ENCODE data around the gene ATXN10.

The ATXN10 gene

DNA sequence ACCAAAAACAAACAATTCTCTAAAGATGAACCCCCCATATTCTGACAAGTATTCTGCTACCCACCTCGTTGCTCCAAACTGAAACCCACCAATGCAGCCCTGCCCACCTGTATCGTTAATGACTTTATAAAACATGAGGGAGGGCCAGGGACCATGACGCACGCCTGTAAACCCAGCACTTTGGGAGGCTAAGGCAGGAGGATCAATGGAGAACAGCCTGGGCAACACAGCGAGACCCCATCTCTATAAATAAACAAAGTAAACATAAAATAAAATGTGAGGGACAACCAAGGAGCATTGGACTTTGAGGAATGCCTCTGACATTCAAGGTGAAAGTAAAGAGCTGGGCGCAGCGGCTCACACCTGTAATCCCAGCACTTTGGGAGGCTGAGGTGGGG lies 39.8 kb upstream of the ATXN10 start:
- DNase-seq (ENCODE audit: low read depth, low spot score) = no peak
- H3K27me3 ChIP-seq (ENCODE audit: control insufficient read depth, insufficient read depth, low read length) = no peaks in the 10 kb centered on the region
- H3K4me1 ChIP-seq (ENCODE audit: control insufficient read depth, insufficient read depth, low read length) = peaks cover 7% of the 10 kb centered on the region
- H3K27ac ChIP-seq (ENCODE audit: low read length) = no peak overlapping the region
- H3K9me3 ChIP-seq (ENCODE audit: control insufficient read depth, insufficient read depth, low read length) = no peaks in the 10 kb centered on the region
- H3K4me3 ChIP-seq (ENCODE audit: low read length) = no peak overlapping the region
- WGBS (ENCODE audit: insufficient coverage, insufficient read length) = no CpG with 5 or more reads among the region's 7 CpGs
- no peaks in the 10 kb centered on the region for H3K36me3 ChIP-seq (ENCODE audit: control insufficient read depth, insufficient read depth, low read length)

DNA sequence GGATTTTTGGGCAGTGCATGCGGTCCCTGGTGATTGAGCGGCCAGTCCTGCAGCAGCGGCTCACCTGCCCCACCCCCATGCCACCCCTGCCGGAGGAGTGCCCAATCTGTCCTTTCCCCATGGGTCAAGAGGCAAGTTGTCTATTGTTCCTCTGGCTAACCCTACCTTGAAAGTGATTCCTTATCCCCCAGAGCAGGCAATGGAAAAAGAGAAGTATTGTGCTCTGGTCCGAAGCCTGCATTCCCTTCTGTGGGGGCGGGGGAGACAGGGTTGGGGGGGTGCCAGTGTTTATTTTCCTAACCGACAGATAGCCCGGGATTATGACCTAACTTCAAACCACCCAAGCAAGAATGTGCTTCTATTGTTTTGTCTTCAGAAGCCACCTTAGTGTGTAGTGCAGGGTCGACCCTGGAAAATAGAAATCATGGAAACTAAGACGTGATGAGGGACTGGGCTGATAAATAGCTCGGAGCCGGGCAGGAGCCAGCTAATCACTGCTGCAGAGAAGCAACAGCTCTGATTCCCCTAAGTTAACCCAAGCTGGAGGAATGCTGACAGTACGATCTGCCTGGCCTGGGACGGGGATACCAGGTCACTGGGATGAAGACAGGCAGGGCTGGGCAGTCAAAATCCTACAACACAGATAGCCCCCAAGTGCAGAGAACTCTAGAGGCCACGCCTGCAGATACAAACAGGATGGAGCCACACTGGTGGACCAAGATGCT lies 38.7 kb upstream of the ATXN10 start:
- no CpG with 5 or more reads among the region's 15 CpGs for WGBS (ENCODE audit: insufficient coverage, insufficient read length)
- no peaks in the 10 kb centered on the region for H3K27me3 ChIP-seq (ENCODE audit: control insufficient read depth, insufficient read depth, low read length)
- H3K9me3 ChIP-seq (ENCODE audit: control insufficient read depth, insufficient read depth, low read length) = no peaks in the 10 kb centered on the region
- DNase-seq (ENCODE audit: low read depth, low spot score) = no peak
- peaks cover 6% of the 10 kb centered on the region for H3K4me1 ChIP-seq (ENCODE audit: control insufficient read depth, insufficient read depth, low read length)
- H3K4me3 ChIP-seq (ENCODE audit: low read length) = no peak overlapping the region
- no peaks in the 10 kb centered on the region for H3K36me3 ChIP-seq (ENCODE audit: control insufficient read depth, insufficient read depth, low read length)
- H3K27ac ChIP-seq (ENCODE audit: low read length) = no peak overlapping the region

DNA sequence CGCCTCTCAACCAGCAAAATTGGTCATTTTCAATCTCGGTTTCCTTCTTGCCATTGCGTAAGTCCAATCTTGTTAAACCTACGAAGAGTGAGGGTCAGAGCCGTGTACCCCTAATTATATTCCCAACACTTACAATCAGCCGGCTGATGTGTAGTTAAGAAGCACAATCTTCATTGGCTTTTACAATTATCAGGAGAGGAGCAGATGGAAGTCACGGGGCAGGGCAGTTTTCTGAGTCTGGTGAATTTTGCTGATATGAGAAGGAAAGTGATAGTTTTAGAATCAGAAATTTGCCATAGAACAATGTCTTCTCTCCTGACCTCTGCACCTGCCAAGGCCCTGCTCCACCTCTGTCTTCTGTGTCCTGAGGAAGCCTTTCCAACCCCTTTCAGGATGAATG lies 35.0 kb upstream of the ATXN10 start:
- Histone ChIP-seq H3K36me3 (ENCODE audit: control insufficient read depth, insufficient read depth, low read length) (no peaks in the 10 kb centered on the region), H3K4me1 (ENCODE audit: control insufficient read depth, insufficient read depth, low read length) (peaks cover 1% of the 10 kb centered on the region), H3K27ac (ENCODE audit: low read length) (no peak overlapping the region), H3K9me3 (ENCODE audit: control insufficient read depth, insufficient read depth, low read length) (no peaks in the 10 kb centered on the region), H3K4me3 (ENCODE audit: low read length) (no peak overlapping the region), H3K27me3 (ENCODE audit: control insufficient read depth, insufficient read depth, low read length) (no peaks in the 10 kb centered on the region)
- WGBS (ENCODE audit: insufficient coverage, insufficient read length) = no CpG with 5 or more reads among the region's 7 CpGs
- DNase-seq (ENCODE audit: low read depth, low spot score) = no peak

DNA sequence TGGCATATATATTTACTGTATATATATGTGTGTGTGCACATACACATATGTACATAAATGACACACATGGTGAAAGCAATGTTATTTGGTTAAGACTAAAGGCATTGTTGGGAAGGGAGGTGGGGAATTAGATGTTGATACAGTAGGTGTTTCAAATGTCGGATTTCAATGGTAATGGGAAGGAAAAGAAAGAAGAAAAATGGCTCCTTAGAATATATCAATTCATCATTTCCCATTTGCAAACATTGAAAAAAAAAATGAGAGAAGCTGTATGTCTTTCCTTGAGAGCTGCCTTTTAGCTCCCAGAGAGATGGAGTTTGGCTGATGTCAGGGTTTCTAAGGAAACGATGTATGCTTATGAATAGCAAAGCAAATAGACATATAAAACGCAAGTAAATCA lies 33.4 kb upstream of the ATXN10 start:
- no peaks in the 10 kb centered on the region for H3K9me3 ChIP-seq (ENCODE audit: control insufficient read depth, insufficient read depth, low read length)
- no peaks in the 10 kb centered on the region for H3K36me3 ChIP-seq (ENCODE audit: control insufficient read depth, insufficient read depth, low read length)
- H3K4me1 ChIP-seq (ENCODE audit: control insufficient read depth, insufficient read depth, low read length) = peaks cover 1% of the 10 kb centered on the region; the same call in 1 of the 2 replicates
- DNase-seq (ENCODE audit: low read depth, low spot score) = no peak
- H3K27me3 ChIP-seq (ENCODE audit: control insufficient read depth, insufficient read depth, low read length) = no peaks in the 10 kb centered on the region
- WGBS (ENCODE audit: insufficient coverage, insufficient read length) = 100% methylated on average over 1 of the region's 3 CpGs
- H3K27ac ChIP-seq (ENCODE audit: low read length) = no peak overlapping the region
- no peak overlapping the region for H3K4me3 ChIP-seq (ENCODE audit: low read length)

DNA sequence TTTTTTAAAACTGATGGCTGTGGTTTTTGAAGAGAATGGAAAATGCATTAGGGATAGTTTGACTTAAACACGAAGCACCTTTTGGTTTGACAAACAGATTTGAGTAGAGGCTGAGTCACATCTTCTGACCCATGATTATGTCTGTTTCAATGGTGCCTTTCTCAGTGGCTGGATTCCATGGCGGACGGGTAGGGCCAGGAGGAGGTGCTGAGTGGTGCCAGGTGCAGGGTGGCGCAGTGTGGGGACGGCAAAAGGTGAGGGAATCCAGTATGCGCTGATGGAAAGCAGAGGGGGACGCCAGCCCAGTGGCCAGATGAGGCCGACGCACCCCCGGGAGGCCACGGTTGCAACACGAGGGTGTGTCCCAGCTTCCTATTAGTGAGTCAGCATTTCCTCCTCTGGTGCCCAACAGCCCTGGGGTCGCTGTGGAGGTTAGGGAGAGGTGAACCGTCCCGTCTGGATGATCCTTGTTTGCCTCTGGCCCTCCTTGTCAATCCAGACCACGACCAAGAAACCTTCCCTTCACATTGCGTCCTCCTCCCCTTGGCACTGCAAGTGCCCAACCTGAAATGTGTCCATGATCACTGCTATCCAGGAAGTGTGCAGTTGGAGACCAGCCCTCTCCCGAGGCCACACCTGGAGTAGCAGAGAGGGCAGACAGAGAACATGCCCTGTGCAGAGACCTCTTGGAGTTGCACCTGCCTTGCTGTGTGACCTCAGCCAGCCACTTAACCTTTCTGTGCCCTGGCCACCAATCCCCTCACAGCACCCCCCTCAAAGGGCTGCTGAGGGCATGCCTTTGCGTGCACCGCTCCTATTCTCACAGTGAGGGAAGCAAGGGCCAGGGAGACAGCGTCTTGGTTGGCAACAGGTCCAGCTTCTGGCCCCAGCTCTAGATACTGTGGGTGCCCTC lies 32.5 kb upstream of the ATXN10 start:
- no peaks in the 10 kb centered on the region for H3K27me3 ChIP-seq (ENCODE audit: control insufficient read depth, insufficient read depth, low read length)
- H3K27ac ChIP-seq (ENCODE audit: low read length) = no peak overlapping the region
- no peak overlapping the region for H3K4me3 ChIP-seq (ENCODE audit: low read length)
- peaks cover 1% of the 10 kb centered on the region; the same call in 1 of the 2 replicates for H3K4me1 ChIP-seq (ENCODE audit: control insufficient read depth, insufficient read depth, low read length)
- H3K9me3 ChIP-seq (ENCODE audit: control insufficient read depth, insufficient read depth, low read length) = no peaks in the 10 kb centered on the region
- no peaks in the 10 kb centered on the region for H3K36me3 ChIP-seq (ENCODE audit: control insufficient read depth, insufficient read depth, low read length)
- no peak for DNase-seq (ENCODE audit: low read depth, low spot score)
- WGBS (ENCODE audit: insufficient coverage, insufficient read length) = no CpG with 5 or more reads among the region's 21 CpGs

DNA sequence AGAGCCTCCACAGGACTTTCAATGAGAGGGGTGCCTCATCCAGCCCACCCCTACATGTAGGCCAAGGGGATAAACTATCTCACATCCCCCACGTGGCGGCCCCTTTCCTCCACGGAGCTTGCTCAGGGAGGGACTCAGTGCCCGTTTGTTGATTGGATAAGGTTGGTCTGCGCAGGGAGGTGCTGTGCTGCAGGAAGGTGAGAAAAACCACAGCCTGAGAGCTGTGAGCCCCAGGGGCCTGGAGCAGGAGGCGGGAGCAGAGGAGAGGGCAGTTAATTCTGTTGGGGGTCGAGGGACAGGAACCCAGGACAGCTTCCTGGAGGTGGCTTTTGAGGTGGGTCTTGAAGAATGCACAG lies 31.9 kb upstream of the ATXN10 start:
- Histone ChIP-seq H3K9me3 (ENCODE audit: control insufficient read depth, insufficient read depth, low read length) (no peaks in the 10 kb centered on the region), H3K4me1 (ENCODE audit: control insufficient read depth, insufficient read depth, low read length) (peaks cover 1% of the 10 kb centered on the region; the same call in 1 of the 2 replicates), H3K27ac (ENCODE audit: low read length) (no peak overlapping the region), H3K36me3 (ENCODE audit: control insufficient read depth, insufficient read depth, low read length) (no peaks in the 10 kb centered on the region), H3K4me3 (ENCODE audit: low read length) (no peak overlapping the region), H3K27me3 (ENCODE audit: control insufficient read depth, insufficient read depth, low read length) (no peaks in the 10 kb centered on the region; the same call in 1 of the 2 replicates)
- no peak for DNase-seq (ENCODE audit: low read depth, low spot score)
- WGBS (ENCODE audit: insufficient coverage, insufficient read length) = no CpG with 5 or more reads among the region's 7 CpGs

DNA sequence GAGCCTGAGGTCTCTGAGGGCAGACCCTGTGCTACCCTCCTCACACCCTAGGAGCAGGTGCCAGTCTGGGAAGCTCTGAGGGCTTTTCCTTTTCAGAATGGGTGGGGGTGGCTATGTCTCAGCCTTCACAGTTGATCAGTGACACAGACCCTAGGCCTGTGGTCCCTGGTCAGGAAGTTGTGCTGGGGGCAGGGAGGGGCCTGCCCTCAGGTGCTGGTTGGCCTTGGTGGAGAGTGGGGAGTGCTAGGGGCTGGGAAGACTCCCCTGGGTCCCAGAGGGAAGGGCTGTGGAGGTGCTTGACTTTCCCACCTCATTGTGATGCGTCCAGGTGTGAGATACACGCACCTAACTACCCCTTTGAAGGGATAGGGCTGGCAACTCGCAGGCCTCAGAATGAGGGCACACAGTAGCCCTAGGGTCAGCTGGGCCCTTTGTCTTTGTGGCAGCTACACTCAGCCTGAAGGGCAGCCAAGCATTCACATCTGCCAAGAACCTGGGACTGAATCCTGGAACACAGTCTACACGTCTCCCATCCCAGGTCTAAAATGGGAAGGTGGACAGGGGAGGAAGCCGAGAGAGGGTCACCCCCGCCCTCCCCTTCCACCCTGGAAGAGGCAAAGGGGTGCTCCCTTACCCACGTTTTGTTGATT lies 31.2 kb upstream of the ATXN10 start:
- DNase-seq (ENCODE audit: low read depth, low spot score) = no peak
- Histone ChIP-seq H3K4me1 (ENCODE audit: control insufficient read depth, insufficient read depth, low read length) (peaks cover 4% of the 10 kb centered on the region), H3K9me3 (ENCODE audit: control insufficient read depth, insufficient read depth, low read length) (no peaks in the 10 kb centered on the region), H3K27me3 (ENCODE audit: control insufficient read depth, insufficient read depth, low read length) (no peaks in the 10 kb centered on the region; the same call in 1 of the 2 replicates), H3K4me3 (ENCODE audit: low read length) (no peak overlapping the region), H3K36me3 (ENCODE audit: control insufficient read depth, insufficient read depth, low read length) (no peaks in the 10 kb centered on the region), H3K27ac (ENCODE audit: low read length) (no peak overlapping the region)
- WGBS (ENCODE audit: insufficient coverage, insufficient read length) = no CpG with 5 or more reads among the region's 7 CpGs

DNA sequence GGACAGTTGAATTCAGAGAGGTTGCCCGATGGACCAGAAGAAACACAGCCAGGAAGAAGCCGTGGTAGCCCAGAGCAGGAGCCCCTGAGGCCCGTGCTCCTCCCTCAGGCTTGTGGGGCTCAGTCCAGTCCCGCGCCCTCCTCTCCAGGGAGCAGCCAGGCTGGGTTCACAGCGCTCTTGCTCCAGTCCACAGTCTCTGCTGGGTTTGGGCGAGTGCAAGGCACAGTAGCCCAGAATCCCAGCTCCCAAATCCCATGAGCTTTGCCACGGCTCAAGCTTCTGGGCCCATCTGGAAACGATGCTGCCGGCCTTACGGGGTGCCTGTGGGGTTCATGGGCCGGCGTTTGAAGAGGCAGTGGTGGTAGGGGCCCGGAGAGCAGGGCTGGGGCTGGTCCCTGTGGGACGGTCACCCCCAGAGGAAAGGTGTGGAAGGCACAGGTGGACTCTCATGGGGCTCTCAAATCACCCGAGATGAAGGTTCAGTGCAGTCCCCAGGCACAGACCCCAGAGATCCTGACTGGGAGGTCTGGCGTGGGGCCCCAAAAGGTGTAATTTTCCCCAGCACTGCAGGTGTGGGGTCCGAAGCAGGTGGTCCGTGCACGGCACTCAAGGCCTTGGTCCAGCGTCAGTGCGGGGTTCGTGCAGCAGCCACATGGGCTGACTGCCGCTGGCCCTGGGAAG lies 30.6 kb upstream of the ATXN10 start:
- peaks cover 4% of the 10 kb centered on the region for H3K4me1 ChIP-seq (ENCODE audit: control insufficient read depth, insufficient read depth, low read length)
- H3K36me3 ChIP-seq (ENCODE audit: control insufficient read depth, insufficient read depth, low read length) = no peaks in the 10 kb centered on the region
- no peak for DNase-seq (ENCODE audit: low read depth, low spot score)
- WGBS (ENCODE audit: insufficient coverage, insufficient read length) = no CpG with 5 or more reads among the region's 24 CpGs
- no peaks in the 10 kb centered on the region for H3K9me3 ChIP-seq (ENCODE audit: control insufficient read depth, insufficient read depth, low read length)
- H3K27me3 ChIP-seq (ENCODE audit: control insufficient read depth, insufficient read depth, low read length) = no peaks in the 10 kb centered on the region; the same call in 1 of the 2 replicates
- no peak overlapping the region for H3K4me3 ChIP-seq (ENCODE audit: low read length)
- no peak overlapping the region for H3K27ac ChIP-seq (ENCODE audit: low read length)

DNA sequence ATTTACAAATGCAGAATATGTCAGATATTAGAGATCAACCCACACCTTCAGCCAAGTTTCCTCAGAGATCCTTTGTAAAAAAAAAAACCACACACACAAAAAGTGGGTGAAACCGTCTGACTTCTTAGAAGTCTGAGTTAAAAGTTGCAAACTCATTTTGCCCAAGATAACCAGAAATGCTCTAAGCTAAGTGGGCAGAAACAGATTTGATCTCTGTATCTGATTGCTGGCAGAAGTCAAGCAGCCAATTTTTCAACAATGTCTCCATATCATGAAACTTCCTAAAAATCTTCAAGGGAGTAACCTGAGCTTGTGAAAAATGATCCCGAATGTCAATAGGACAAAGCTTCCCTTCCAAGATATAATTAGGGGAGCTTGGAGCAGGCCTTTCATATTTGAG lies 28.6 kb upstream of the ATXN10 start:
- peaks cover 4% of the 10 kb centered on the region for H3K4me1 ChIP-seq (ENCODE audit: control insufficient read depth, insufficient read depth, low read length)
- no peaks in the 10 kb centered on the region for H3K9me3 ChIP-seq (ENCODE audit: control insufficient read depth, insufficient read depth, low read length)
- DNase-seq (ENCODE audit: low read depth, low spot score) = no peak
- no peak overlapping the region for H3K4me3 ChIP-seq (ENCODE audit: low read length)
- H3K27me3 ChIP-seq (ENCODE audit: control insufficient read depth, insufficient read depth, low read length) = no peaks in the 10 kb centered on the region; the same call in 1 of the 2 replicates
- no peaks in the 10 kb centered on the region for H3K36me3 ChIP-seq (ENCODE audit: control insufficient read depth, insufficient read depth, low read length)
- WGBS (ENCODE audit: insufficient coverage, insufficient read length) = no CpG with 5 or more reads among the region's 2 CpGs
- H3K27ac ChIP-seq (ENCODE audit: low read length) = no peak overlapping the region

DNA sequence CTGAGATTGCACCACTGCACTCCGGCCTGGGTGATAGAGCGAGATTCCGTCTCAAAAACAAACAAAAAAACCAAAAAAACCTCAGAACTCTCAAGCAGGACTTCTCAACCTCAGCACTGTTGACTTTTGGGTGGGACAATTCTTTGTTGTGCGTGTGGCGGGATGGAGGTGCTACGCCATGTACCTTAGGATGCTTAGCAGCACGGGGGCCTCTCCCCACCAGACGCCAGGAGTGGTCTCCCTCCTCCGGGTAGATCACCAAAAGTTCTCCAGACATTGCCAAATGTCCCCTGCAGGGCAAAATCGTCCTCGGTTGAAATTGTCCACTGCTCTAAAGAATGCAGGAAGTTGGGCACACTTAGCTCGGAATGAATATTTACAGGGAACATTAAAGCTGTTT lies 26.9 kb upstream of the ATXN10 start:
- no CpG with 5 or more reads among the region's 12 CpGs for WGBS (ENCODE audit: insufficient coverage, insufficient read length)
- no peak overlapping the region for H3K4me3 ChIP-seq (ENCODE audit: low read length)
- no peak for DNase-seq (ENCODE audit: low read depth, low spot score)
- H3K27ac ChIP-seq (ENCODE audit: low read length) = no peak overlapping the region
- no peaks in the 10 kb centered on the region for H3K9me3 ChIP-seq (ENCODE audit: control insufficient read depth, insufficient read depth, low read length)
- H3K4me1 ChIP-seq (ENCODE audit: control insufficient read depth, insufficient read depth, low read length) = peaks cover 3% of the 10 kb centered on the region
- no peaks in the 10 kb centered on the region for H3K36me3 ChIP-seq (ENCODE audit: control insufficient read depth, insufficient read depth, low read length)
- H3K27me3 ChIP-seq (ENCODE audit: control insufficient read depth, insufficient read depth, low read length) = no peaks in the 10 kb centered on the region; the same call in 1 of the 2 replicates
